NOMO-1 treated with dmso at 0.1 percent for 144 hours (cell line): ENCODE data around the gene CRTC1.
"Not testable (repeated sequence)": the region's sequence is repeated elsewhere in the genome, so short reads cannot be mapped to it uniquely, and the experiment has no call there.

Source experiments
- DNase-seq: peaks from one replicate; lab custom pipeline; 2025; ENCODE audit not compliant: unreplicated experiment; lab: John Stamatoyannopoulos, UW

Gene CRTC1

DNA sequence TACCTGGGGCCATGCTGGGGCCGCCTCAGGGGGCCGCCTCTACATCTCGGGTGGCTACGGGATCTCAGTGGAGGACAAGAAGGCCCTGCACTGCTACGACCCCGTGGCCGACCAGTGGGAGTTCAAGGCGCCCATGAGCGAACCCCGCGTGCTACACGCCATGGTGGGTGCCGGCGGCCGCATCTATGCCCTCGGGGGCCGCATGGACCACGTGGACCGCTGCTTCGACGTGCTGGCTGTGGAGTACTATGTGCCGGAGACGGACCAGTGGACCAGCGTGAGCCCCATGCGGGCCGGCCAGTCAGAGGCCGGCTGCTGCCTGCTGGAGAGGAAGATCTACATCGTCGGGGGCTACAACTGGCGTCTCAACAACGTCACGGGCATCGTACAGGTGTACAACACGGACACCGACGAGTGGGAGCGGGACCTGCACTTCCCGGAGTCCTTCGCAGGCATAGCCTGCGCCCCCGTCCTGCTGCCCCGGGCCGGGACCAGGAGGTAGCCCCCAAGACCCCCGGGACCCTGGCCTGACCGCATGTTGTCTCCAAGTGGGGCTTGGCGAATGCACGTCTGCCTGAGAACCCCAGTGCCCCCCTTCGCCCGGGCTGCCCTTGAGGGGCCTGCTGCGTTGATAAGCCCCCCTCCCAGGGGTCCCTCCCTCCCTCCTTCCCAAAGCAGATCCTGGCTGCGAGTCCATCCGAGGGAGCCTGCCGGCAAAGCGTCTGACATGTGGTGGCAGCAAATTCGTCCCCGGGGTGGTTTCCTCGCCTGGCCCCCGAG is 14.5 kb upstream of the CRTC1 start:
- no peak for DNase-seq

DNA sequence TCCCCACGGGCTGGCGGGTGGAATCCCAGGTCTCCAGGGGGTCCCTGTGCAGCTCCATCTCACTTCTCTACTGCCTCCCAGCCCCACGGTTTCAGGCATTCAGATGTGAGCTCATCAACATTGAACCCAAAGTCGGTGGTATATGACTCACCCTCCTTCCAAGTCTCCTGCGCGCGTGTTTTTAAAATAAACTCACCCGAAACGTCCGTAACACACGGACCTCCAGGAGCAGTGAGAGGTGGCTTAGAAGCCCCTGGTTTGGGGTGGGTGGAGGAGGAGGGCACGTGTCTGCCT is 14.0 kb upstream of the CRTC1 start:
- DNase-seq: no peak

DNA sequence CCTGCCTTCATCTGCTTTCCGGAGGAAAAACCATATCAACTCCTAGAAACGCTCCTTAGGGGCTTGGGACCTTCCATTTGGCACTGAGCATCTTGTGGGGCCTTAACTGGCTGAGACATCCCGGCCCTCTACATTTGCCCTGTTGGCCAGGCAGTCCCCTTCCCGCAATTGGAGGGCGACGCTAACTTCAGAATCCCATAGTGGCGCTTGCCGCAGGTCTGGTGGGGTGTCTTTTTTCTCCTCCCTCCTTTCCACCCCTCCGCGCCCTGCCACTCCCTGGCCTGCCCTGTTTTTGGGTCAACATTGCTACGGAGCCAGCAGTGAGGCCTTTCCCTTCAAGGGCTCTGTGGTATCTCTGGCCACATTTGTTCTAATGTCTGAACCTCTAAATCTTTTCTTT is 13.6 kb upstream of the CRTC1 start:
- DNase-seq: no peak

DNA sequence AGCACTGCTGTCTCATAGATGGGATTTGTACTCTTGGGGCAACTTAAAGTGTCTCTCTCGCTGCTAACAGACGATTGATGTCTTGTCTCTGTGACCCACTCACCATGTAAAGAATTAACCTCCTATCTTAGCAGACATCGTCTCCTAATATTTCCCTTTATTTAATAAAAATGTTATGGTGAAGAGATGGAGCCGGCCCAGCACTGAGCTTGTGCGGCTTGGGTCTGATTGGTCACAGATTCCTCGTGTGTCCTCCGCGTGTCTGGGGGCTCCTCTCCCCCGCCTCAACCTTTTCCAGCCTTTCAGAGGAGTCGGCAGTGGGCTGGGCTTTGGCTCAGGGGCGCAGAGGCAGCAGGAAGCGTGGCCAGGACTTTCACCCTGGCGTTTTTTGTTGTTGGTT is 13.2 kb upstream of the CRTC1 start:
- no peak for DNase-seq

DNA sequence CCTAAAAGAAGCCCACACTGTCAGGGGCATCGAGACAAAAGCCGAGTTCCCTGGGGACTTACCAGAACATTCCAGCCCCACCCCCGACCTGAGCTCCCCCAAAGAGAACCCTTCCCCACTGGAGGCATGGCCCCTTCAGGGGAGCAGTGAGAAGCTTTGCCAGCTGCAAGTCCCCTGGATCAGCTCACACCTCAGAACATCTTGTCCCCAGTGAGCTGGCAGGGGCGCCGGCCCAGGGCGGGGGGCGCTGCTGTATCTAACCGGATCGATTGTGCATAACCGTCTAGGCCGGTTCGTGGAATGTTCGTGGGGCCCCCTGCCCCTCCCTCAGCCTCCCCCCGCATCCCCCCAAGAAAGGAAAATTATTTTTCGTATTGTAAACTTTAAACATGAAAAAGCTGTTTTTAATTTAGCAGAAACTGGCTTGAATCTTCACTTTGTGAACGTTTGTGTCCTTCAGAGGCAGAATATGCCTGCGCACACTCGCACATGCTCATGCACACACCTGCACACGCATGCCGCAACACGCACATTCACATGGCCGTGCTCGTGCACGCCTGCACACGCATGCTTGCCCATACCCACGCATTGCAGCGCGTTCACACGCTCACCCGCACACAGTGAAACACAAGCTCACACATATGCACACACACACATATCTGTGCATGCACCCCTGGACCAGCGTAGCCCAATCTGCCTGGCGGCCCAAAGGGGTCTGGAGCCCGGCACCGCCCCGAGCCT is 12.0 kb upstream of the CRTC1 start:
- no peak for DNase-seq

DNA sequence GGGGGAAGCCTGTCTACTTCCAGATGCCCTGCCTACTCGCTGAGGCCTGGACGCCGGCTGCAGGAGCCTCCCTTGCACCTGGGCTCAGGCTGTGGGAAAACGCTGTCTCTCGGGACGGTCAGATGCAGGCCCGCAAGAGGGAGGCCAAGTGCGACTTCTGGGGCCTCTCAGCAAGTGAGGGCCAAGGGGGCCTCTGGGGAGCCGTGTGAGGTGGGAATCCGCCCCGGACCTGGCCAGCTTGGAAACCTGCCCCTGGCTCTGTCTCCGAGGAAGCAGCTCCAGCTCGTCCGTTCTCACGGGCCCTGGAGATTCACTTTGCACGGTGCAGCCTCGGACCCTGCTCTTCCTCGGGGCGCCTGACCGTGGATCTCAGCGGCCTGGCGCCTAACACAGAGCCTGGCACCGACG is 11.4 kb upstream of the CRTC1 start:
- DNase-seq: no peak

DNA sequence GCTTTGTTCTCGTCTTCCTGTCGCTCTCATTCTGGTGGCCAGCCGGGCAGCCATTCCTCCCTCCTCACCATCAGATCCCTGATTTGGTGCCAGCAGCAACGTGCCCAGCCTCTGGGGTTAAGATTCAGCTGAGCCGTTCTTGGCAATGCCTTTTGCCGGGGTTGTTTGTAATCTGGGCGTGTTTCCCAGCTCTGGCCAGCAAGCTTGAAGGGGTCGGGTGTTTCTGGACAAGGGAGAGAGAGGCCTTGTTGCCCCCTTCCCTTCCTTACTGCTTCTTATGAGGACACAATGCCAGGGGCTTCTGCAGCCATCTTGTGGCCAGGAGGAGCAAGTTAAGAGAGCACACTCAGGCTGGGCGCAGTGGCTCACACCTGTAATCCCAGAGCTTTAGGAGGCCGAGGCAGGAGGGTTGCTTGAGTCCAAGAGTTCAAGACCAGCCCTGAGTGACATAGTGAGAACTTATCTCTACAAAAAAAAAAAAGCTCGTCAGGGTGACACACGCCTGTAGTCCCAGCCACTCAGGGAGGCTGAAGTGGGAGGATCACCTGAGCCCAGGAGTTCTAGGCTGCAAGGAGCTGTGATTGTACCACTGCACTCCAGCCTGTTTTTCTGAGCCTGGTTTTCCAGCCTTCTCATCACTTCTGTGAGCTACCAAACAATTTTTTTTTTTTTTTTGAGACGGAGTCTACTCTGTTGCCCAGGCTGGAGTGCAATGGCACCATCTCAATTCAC is 10.7 kb upstream of the CRTC1 start:
- no peak for DNase-seq

DNA sequence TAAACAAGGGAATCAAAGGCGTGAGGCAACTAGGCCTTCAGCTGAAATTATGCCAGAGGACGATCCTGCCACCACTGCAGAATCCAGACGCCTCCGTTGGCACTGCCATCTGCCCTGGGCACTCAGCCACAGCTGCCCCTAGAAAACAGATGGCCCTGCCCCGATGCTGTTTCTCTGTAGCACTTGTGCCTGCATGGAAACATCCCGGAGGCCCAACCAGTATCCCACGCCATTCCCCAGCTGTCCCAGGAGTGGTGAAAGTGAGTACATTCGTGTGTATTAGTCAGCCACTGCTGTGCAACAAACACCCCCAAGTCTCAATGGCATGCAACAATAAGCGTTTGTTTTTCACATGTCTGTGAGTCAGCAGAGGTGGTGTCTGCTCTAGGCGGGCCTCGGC is 8.9 kb upstream of the CRTC1 start:
- no peak for DNase-seq

DNA sequence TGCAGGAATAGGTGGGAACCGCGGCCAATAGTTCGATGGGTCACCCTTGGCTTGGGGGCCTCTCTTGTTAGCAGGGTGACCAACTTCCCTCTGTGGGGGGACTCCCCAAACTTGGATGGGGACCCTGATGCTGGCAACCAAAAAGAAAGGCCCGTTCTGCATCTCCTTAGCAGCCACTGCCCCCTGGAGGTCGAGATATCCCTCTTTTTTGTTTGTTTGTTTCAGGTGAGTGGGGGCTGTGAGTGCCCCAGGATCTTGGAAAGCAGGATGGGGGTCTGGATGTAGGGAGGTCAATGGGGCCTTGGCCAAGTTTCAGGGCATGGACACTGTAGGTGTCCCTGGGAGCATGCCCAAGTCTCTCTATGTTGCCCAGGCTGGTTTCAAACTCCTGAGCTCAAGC is 7.7 kb upstream of the CRTC1 start:
- no peak for DNase-seq

DNA sequence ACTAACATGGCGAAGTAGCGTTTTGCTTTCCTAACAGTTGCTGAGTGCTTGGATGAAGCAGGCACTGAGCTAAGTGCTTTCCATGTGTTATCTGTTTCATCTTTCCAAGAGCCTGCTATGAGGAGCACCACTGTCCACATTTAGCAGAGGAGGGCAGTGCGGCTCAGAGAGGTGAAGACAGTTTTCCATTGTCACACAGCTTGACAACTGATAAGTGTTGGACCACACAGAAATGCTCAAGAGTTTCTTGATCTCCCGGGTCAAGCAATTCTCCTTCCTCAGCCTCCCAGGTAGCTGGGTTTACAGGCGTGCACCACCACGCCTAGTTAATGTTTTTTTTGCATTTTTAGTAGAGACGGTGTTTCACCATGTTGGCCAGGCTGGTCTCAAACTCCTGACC is 6.8 kb upstream of the CRTC1 start:
- DNase-seq: no peak

DNA sequence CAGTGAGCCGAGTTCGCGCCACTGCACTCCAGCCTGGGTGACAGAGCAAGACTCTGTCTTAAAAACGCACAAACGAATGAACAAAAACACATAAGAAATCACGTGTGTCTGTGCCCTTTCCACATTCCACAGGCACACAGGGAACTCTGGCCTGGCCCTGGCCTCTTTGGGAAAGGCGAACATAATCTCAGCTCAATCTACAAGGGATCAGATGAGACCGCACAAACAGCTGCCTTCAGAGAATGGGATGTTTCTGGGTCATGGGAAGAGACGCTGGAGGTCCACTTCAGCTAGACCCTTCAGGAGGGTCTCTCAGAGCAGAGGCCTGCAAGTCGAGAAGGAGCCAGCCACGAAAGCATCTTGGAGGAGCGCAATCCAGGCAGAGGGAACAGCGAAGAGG is 6.3 kb upstream of the CRTC1 start:
- DNase-seq: no peak

DNA sequence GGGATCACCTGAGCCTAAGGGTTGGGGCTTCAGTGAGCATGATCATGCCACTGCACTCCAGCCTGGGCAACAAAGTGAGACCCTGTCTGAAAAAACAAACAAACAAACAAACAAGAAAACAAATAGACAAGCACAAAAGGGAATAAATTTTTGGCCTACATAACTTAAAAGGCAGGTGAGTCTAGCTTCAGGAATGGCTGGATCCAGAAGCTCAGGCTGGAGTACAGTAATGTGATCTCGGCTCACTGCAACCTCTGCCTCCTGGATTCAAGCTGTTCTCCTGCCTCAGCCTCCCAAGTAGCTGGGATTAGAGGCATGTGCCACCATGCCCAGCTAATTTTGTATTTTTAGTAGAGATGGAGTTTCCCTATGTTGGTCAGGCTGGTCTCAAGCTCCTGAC is 3.3 kb upstream of the CRTC1 start:
- DNase-seq: not testable (repeated sequence)

DNA sequence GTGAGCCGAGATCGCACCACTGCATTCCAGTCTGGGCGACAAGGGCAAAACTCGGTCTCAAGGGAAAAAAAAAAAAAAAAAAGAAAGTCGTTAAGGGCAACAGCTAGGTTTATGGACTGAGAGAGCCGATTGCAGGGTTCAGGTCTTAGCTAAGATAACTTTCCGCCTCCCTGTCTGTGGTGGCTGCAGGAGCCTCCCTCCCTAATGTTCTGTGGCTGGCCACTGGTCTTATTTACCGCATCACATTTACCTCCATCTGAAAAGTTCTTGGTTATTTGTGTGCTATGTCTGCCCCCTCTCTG is 722 bp upstream of the CRTC1 start:
- DNase-seq: no peak

DNA sequence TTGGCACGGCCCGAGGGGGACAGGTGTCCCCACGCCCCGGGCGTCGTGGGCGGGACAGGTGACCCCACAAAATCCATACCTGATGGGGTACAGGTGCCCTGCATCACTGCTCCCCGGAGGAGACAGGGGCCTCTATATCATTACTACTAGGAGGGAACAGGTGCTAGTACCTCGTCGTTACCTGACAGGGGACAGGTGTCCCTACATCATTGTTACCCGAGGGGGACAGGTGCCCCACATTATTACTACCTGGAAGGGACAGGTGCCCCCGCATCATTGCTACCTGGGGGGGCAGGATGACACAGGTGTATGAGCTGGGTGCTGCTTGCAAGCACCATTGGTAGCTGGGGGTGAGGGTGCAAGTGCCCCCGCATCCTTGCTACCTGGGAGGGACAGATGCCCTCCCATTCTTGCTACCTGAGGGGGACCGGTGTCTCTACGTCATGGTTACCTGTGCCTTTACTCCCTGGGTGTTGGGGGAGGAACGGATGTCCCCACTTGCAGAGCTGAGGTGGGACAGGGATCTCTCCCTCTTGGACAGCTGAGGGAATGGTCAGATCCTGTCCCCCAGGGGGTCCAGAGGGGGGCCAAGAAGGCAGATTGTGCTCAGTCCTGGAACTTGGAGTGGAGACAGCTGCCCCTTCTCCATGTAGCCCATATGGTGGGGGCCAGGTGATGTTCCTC is 620 bp downstream of the CRTC1 start:
- DNase-seq: no peak

DNA sequence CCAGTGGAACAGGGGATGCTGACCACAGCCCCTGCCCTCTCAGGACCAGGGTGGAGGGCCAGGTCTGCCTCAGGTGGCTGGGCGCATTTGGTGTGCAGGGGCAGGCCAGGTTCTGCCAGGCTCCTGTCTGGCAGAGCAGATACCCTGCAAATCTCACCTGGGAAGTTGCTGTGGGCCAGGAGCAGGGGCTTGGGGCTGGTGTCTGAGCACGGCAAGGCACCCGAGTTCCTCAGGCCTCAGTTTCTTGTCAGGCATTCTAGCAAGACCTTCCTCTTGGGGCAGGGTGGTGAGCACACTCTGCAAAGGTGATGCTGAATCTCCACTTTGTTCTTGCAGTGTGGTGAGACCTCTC is 1.1 kb downstream of the CRTC1 start:
- no peak for DNase-seq

DNA sequence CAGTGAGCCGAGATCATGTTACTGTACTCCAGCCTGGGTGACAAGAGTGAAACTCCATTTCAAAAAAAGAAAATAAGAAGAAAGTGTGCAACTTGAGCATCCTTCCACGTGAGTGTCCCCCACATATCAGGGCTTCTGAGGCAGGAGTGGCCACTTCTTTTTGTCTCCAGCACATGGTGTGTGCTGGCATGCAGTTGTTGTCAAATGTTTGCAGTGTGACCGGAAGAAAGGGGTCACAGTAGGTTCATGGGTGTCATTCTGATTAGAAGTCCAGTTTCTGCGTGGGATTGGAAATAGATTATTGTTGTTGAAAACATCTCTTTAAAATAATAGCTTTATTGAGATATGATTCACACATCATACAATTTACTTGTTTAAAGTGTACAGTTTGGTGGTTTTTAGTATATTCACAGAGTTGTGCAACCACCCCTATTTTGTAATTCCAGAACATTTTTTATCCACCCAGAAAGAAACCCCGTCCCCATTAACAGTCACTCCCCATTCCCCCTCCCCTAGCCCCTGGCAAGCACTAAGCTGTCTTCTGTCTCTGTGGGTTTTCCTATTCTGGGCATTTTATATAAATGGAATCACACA is 2.2 kb downstream of the CRTC1 start:
- no peak for DNase-seq

DNA sequence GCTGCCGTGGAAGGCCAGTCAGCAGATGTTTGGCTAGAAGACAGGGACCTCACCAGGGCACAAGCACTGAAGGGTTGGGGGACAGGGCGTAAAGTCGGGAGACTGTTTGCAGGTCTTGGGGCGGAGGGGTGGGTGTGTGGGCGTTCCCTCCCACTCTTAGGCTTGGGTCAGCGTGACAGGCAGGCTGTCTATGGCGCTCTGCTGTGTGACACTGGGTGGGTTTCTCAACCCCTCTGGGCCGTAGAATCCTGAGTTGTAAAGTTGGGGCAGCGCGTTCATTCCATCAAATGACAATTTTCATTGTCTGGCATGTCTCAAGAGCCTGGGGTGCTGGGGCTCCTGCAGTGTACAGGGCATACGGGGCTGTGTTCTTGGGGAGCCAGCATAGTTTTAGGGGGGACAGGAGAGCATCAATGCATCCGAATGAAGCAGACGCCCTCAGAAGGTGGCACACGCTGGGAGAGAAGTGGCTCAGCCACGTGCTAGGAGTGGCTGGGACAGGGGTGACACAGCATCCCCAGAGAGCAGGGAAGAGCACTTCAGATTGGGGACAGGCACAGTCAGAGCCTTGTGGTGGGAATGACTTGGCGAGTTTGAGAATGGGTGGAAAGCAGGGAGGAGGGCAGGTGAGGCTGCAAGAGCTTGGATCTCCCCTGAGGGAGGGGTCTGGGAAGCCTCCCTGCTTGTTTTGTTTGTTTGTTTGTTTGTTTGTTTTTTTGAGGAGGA is 4.4 kb downstream of the CRTC1 start:
- DNase-seq: no peak

DNA sequence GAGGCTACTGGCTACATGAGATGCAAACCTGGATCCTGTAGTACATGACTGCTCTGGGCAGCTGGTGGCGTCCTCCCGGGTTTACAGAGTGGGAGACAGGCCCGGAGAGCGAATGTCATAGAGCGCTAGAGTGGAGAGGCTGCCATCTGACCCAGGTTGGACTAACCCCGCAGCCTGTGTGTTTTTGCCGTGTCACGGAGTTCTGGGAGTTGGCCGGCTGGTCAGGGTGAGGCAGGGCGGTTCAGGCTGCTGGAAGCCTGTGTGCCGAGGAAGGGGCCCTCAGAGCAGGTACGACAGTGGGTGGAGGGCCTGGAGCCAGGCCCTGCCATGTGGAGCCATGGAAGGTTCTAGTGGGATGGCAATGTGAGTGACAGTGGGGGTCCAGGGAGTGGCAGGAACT is 12.5 kb downstream of the CRTC1 start:
- DNase-seq: no peak

DNA sequence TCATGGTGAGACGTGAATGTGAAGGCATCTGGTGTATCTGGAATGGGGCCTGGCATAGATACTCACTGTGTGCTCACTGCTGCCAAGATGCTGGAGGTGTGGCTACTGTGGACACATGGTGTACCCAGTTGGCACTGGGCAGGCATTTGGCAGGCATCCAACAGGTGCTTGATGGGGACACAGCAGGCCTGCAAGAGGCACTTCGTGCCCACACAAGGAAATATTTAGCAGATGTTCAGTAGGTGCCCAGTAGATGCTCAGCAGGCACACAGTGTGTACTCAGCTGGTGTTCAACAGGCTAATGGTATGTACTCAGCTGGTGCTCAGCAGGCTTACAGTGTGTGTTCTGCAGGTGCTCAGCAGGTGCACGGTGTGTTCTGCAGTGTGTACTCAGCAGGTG is 14.2 kb downstream of the CRTC1 start:
- no peak for DNase-seq

DNA sequence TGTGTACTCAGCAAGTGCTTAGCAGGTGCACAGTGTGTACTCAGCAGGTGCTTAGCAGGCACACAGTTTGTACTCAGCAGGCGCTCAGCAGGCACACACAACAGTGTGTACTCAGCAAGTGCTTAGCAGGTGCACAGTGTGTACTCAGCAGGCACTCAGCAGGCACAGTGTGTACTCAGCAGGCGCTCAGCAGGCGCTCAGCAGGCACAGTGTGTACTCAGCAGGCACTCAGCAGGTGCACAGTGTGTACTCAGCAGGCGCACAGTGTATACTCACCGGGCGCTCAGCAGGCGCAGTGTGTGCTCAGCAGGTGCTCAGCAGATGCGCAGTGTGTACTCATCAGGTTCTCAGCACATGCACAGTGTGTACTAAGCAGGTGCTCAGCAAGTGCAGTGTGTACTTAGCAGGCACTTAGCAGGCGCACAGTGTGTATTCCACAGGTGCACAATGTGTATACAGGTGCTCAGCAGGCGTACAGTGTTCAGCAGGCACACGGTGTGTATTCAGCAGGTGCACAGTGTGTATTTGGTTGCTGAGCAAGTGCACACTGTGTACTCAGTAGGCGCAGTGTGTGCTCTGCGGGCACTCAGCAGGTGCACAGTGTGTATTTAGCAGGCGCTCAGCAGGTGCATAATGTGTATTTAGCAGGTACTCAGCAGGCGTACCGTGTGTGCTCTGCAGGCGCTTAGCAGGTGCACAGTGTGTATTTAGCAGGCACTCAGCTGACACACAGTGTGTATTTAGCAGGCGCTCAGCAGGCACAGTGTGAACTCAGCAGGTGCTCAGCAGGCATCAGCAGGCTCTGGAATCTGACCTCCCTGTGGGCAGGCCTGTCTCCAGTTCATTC is 15.1 kb downstream of the CRTC1 start:
- no peak for DNase-seq
